Lower lobe of right lung (tissue), 2 donors: ENCODE results near the gene POTEB3. TPM values are rescaled to one million over a fixed set of nuclear protein-coding genes. Genes with fewer than 3 reads are reported as not detected.
"Not testable (repeated sequence)": the region's sequence is repeated elsewhere in the genome, so short reads cannot be mapped to it uniquely, and the experiment has no call there.

Source experiments
- ATAC-seq, 2 donors: fragments of 200-7000 bp; cut with Tn5 transposase; one replicate each; pipeline ENCODE4 v1.9.1; 2020 to 2022; ENCODE audit warnings: mild to moderate bottlenecking in 2 of 2, moderate library complexity in 2 of 2
- DNase-seq: peaks from one replicate; pipeline ENCODE4 v3.0.0-alpha.2; 2020
- H3K27ac ChIP-seq: fragments of 200-600 bp; one replicate; pipeline ENCODE4 v1.8.0; 2022
- H3K27me3 ChIP-seq: fragments of 200-600 bp; one replicate; pipeline ENCODE4 v1.8.0; 2022; ENCODE audit warnings: low read depth
- H3K36me3 ChIP-seq: fragments of 200-600 bp; one replicate; pipeline ENCODE4 v1.8.0; 2022; ENCODE audit warnings: mild to moderate bottlenecking
- H3K4me1 ChIP-seq: fragments of 200-600 bp; one replicate; pipeline ENCODE4 v1.8.0; 2022
- H3K4me3 ChIP-seq: fragments of 200-600 bp; one replicate; pipeline ENCODE4 v1.8.0; 2022; ENCODE audit warnings: mild to moderate bottlenecking
- H3K9me3 ChIP-seq: fragments of 200-600 bp; one replicate; pipeline ENCODE4 v1.8.0; 2022
- intact Hi-C: fragments of 100-400 bp; cut with DNase I; formaldehyde crosslinking; loops from one replicate; pipeline ENCODE4 v1.11.0; 2022
- long read RNA-seq: library from polyadenylated mRNA; unstranded; transcript quantifications from one replicate; pipeline ENCODE4 v2.0.0, GENCODE V29; 2021
- total RNA-seq: library from RNA; stranded (reverse); fragmentation: NEBNext Ultra II Directional; extraction: Animal tissue kit (Norgen Biotek cat#: 25700); gene quantifications from one replicate; pipeline ENCODE4 v1.2.1, GENCODE V29; 2021
- donor health status: DM: no; HTN: yes; CAD: no; lungs with severe emphysema.

POTEB3 gene
- not detected for total RNA-seq
- long read RNA-seq = 0 reads

- DNase-seq = peak; percentile 3
- intact Hi-C loops, H3K9me3 ChIP-seq, H3K27ac ChIP-seq, H3K36me3 ChIP-seq, H3K4me3 ChIP-seq, H3K4me1 ChIP-seq, H3K27me3 ChIP-seq, ATAC-seq: not testable (repeated sequence)
Observed at GRCh38 chr15:21440399-21440798, at the start of gene POTEB3. Gene POTEB3 (minus strand): TSS chr15:21440499. CDS start chr15:21440011, 488 bp downstream.

GRCh38 chr15:21453683-21454082, 13.4 kb upstream of the POTEB3 start:
- intact Hi-C loops, H3K27me3 ChIP-seq, H3K9me3 ChIP-seq, H3K4me1 ChIP-seq, H3K27ac ChIP-seq, H3K4me3 ChIP-seq, H3K36me3 ChIP-seq, DNase-seq, ATAC-seq: not testable (repeated sequence)

- H3K36me3 ChIP-seq, intact Hi-C loops, H3K4me1 ChIP-seq, H3K9me3 ChIP-seq, H3K27ac ChIP-seq, H3K4me3 ChIP-seq, H3K27me3 ChIP-seq: not testable (repeated sequence)
- DNase-seq (peak; percentile 3), ATAC-seq (peak in 1 of 2 donors; percentile 53)
Observed at GRCh38 chr15:21451920-21452563, 11.7 kb upstream of the POTEB3 start.

- H3K4me3 ChIP-seq, ATAC-seq, H3K27ac ChIP-seq, H3K36me3 ChIP-seq, H3K4me1 ChIP-seq, DNase-seq, H3K27me3 ChIP-seq, intact Hi-C loops, H3K9me3 ChIP-seq: not testable (repeated sequence)
Observed at GRCh38 chr15:21451487-21451886, 11.2 kb upstream of the POTEB3 start.

- H3K4me1 ChIP-seq, H3K27ac ChIP-seq, intact Hi-C loops, H3K27me3 ChIP-seq, H3K36me3 ChIP-seq, ATAC-seq, H3K4me3 ChIP-seq, H3K9me3 ChIP-seq: not testable (repeated sequence)
- peak; percentile 38 for DNase-seq
Observed at GRCh38 chr15:21407366-21407765, 32.9 kb downstream of the POTEB3 start.

GRCh38 chr15:21401531-21401930, 38.8 kb downstream of the POTEB3 start:
- H3K27me3 ChIP-seq, H3K4me3 ChIP-seq, H3K36me3 ChIP-seq, H3K9me3 ChIP-seq, H3K4me1 ChIP-seq, ATAC-seq, H3K27ac ChIP-seq, intact Hi-C loops: not testable (repeated sequence)
- DNase-seq = peak; percentile 15

- H3K4me1 ChIP-seq, DNase-seq, H3K27ac ChIP-seq, H3K9me3 ChIP-seq, ATAC-seq, intact Hi-C loops, H3K27me3 ChIP-seq, H3K4me3 ChIP-seq, H3K36me3 ChIP-seq: not testable (repeated sequence)
Observed at GRCh38 chr15:21399111-21399510, 41.2 kb downstream of the POTEB3 start.

- intact Hi-C loops, H3K36me3 ChIP-seq, H3K4me3 ChIP-seq, H3K27me3 ChIP-seq, H3K27ac ChIP-seq, H3K9me3 ChIP-seq, H3K4me1 ChIP-seq, ATAC-seq, DNase-seq: not testable (repeated sequence)
Observed at GRCh38 chr15:21398511-21398910, 41.8 kb downstream of the POTEB3 start.

GRCh38 chr15:21397656-21398055, 42.6 kb downstream of the POTEB3 start:
- intact Hi-C loops, H3K9me3 ChIP-seq, H3K4me1 ChIP-seq, H3K27ac ChIP-seq, H3K27me3 ChIP-seq, H3K36me3 ChIP-seq, DNase-seq, ATAC-seq, H3K4me3 ChIP-seq: not testable (repeated sequence)

GRCh38 chr15:21397186-21397585, 43.1 kb downstream of the POTEB3 start:
- H3K27ac ChIP-seq, H3K36me3 ChIP-seq, DNase-seq, H3K4me1 ChIP-seq, H3K4me3 ChIP-seq, H3K27me3 ChIP-seq, H3K9me3 ChIP-seq, intact Hi-C loops, ATAC-seq: not testable (repeated sequence)

GRCh38 chr15:21385961-21386360, 54.3 kb downstream of the POTEB3 start:
- H3K9me3 ChIP-seq, H3K27ac ChIP-seq, ATAC-seq, H3K4me1 ChIP-seq, H3K4me3 ChIP-seq, intact Hi-C loops, H3K36me3 ChIP-seq, H3K27me3 ChIP-seq: not testable (repeated sequence)
- peak; percentile 34 for DNase-seq

GRCh38 chr15:21383866-21384485, 56.3 kb downstream of the POTEB3 start:
- peak; percentile 14 for DNase-seq
- H3K27ac ChIP-seq, H3K4me1 ChIP-seq, H3K9me3 ChIP-seq, ATAC-seq, H3K36me3 ChIP-seq, H3K27me3 ChIP-seq, intact Hi-C loops, H3K4me3 ChIP-seq: not testable (repeated sequence)

GRCh38 chr15:21373682-21374081, 66.6 kb downstream of the POTEB3 start:
- H3K9me3 ChIP-seq, intact Hi-C loops, H3K4me1 ChIP-seq, H3K36me3 ChIP-seq, ATAC-seq, H3K27me3 ChIP-seq, H3K27ac ChIP-seq, H3K4me3 ChIP-seq: not testable (repeated sequence)
- DNase-seq = peak; percentile 27

GRCh38 chr15:21369177-21369576, 71.1 kb downstream of the POTEB3 start:
- peak; percentile 28 for DNase-seq
- H3K27ac ChIP-seq, H3K4me1 ChIP-seq, ATAC-seq, H3K27me3 ChIP-seq, H3K4me3 ChIP-seq, H3K36me3 ChIP-seq, intact Hi-C loops, H3K9me3 ChIP-seq: not testable (repeated sequence)
